ENCODE measurements around the gene TTLL8.
"Not testable (repeated sequence)": the region's sequence is repeated elsewhere in the genome, so short reads cannot be mapped to it uniquely, and the experiment has no call there.

The TTLL8 gene

DNA sequence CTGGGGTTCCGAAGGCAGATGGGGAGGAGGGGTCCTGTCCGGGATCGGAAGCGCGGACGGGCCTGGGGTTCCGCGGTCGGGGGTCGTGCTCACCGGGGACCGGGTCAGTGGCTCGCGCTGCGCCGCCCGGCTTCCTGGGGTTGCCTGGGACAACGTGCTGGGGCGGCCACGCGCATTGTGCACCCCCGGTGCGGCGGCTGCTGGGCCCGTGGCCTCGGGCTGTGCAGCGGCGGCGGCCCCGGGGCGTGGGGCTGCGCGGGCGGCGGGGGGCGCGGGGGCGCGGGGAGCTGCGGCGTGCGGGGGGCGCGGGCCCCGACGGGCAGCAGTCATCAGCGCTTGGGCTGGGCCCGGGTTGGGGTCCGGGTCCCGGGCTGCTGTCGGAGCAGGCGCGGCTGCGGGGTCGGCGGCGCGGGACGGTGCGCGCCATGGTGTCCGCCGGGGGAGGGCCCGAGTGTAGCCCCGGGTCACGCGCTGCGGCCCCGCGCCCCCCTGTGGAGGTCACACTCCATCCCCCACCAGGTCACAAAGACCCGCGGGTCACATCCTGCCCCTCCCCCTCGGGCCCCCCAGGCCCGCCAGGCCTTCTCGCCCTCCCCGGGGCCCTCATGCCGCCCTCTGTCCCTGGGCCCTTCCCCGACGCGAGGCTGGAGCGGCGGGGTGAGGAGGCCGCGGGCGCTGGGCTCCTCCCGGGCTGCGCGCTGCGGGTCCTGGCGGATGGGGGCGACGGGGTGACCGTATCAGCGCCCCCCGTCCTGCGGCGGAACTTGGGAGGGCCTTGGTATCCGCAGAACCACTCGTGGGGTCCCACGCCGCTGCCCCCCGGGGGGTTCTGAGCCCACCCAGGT is at the start of gene TTLL8:
Gene TTLL8 (minus strand): TSS at position 238 of the 845 bp plus-strand sequence.
- in situ Hi-C loops (cut with MboI; ENCODE audit: low sequenced_read_pairs) = no loop called here

DNA sequence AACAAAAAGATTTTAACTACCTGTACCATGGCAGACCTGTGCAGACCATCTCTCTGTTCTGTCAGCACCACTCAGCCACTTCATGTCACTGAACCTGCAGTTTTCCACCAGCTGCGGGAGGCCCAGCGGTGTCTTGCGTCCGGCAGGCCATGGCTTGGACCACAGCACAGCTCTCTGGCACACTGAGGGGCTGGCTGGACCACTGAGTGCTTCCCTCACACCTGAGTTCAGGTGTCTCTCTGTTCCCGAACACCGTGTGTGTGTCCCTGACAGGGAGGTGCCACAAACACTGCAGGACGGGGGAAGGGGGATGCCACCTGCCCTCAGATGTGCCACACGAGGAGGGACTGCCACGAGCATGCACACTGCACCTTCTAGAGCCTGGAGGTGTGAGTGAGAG is 49.4 kb upstream of the TTLL8 start:
- in situ Hi-C loops (cut with MboI; ENCODE audit: low sequenced_read_pairs) = no loop called here

DNA sequence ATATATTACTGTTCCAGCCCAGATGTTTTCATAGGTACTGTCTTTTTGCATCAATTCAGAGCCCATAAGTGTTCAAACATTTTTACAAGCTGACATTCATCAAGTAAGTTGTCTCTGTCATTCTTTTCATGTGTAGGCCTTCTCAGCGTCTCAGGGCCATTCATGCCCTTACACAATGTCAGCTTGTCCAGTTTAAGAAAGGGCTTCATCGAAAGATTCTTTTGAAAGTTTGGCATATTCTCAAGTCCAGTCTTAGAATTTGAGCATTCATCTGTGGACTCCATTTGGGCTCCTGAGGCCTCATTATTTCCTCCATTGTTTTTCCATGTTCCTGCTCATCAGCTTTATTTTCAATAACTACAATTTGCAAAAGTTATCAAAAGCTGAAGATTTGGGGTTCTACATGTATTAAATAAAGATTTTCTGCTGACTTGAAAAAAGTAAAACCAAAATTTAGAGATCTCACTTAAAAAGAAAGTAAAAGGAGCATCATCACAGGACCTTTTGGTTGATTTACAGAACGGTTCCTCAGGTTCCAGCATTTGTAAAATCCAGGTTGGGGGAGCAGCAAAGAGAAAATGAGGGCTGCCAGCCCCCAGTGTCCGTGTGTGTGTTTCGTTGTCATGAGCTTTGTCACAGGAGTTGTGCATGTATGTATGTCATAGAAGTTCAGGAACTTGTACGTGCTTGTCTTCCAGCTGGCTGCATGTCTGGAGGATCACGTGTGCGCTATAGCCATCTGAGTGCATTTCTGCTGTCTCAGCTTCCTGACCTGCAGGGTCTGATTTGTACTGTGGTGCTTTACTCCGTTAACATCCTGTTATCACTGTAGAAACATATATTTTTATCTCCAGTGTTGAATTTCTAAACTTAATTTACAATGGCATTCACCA is 47.4 kb upstream of the TTLL8 start:
- in situ Hi-C loops (cut with MboI; ENCODE audit: low sequenced_read_pairs) = no loop called here

DNA sequence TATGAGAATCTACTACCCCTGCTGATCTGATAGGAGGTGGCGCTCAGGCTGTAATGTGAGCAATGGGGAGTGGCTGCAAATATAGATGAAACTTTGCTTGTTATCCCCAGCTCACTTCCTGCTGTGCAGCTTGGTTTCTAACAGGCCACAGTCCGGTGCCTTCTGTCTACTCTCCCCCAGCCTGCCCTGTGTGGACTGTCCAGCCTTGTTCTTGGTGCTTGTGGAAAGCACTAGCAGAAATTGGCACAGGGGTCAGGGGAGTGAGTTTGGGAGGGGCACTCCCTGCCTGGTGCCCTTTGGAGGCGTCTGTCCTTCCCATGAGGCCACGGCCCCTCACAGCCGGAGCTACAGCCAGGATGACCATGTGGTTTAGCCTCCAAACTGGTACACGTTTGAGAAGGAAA is 46.0 kb upstream of the TTLL8 start:
- in situ Hi-C loops (cut with MboI; ENCODE audit: low sequenced_read_pairs) = no loop called here

DNA sequence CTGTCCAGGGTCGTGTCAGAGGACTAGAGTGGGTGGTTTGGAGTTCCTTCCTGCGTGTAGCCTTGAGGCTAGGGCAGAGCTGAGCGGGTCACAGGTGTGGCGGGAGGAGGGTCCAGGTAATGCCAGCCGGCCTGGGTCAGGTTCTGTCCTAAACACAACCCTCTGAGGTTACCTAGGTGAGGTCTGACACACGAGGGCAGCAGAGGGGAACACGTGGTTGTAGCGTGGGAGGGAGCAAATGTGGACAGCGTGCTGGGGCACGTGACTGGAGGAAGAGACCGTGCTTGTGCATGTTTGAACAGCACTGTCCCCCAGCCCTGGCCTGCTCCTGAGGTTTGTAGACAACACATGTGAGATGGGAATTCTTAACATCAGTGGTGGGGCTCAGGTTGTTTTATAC is 44.8 kb upstream of the TTLL8 start:
- in situ Hi-C loops (cut with MboI; ENCODE audit: low sequenced_read_pairs) = no loop called here

DNA sequence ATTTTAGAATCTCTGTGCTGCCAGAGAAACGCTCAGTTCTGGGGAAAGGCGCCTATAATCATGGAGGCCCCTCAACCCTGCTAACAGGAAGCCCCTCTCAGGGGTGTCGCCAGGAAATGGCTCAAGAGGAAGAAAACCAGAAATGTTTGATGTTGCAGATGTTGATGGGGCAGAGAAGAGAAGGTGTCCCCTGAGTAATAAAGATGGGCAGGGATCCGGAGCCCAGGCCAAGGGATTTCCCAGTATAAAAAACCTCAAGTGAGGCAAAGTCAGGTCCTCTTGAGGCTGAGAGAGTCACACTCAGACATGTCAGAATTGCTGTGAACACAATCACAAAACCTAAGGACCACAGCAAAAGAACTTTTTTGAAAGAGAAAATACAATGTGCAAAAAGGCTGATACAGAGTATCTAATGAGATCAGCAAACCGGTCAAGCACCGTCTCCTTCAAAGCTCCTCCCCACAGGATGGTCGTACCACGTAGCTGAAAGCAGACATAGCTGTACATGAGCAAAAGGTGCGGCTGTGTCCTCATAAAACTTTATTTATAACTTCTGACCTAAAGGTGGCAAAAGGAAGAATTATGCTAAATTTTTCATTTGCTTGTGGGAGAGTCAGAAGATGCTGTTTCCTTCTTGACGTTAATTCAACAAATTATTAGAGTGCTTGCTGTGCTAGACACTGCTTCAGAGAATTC is 43.9 kb upstream of the TTLL8 start:
- in situ Hi-C loops (cut with MboI; ENCODE audit: low sequenced_read_pairs) = no loop called here

DNA sequence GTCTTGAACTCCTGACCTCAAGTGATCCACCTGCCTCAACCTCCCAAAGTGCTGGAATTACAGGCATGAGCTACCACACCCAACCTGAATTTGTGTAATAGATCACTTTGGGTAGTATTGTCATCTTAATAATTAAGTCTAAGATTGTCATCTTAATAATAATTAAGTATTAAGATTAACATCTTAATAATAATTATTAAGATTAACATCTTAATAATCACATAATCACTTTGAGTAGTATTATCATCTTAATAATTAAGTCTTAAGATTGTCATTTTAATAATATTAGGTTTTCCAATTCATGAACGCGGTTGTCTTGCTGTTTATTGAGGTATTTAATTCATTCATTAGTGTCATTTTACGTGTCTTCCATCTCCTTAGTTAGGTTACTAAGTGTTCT is 40.0 kb upstream of the TTLL8 start:
- in situ Hi-C loops (cut with MboI; ENCODE audit: low sequenced_read_pairs) = no loop called here

DNA sequence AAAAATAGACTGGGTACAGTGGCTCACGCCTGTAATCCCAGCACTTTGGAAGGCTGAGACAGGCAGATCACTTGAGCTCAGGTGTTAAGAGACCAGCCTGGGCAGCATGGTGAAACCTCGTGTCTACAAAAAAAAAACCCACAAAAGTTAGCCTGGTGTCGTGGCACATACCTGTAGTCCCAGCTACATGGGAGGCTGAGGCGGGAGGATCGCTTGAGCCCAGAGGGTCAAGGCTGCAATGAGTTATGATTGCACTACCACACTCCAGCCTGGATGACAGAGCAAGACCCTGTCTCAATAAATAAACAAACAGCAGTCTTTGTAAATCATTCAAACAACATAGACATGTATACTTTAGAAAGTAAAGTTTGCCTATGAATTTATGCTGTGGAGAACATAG is 34.2 kb upstream of the TTLL8 start:
- in situ Hi-C loops (cut with MboI; ENCODE audit: low sequenced_read_pairs) = no loop called here

DNA sequence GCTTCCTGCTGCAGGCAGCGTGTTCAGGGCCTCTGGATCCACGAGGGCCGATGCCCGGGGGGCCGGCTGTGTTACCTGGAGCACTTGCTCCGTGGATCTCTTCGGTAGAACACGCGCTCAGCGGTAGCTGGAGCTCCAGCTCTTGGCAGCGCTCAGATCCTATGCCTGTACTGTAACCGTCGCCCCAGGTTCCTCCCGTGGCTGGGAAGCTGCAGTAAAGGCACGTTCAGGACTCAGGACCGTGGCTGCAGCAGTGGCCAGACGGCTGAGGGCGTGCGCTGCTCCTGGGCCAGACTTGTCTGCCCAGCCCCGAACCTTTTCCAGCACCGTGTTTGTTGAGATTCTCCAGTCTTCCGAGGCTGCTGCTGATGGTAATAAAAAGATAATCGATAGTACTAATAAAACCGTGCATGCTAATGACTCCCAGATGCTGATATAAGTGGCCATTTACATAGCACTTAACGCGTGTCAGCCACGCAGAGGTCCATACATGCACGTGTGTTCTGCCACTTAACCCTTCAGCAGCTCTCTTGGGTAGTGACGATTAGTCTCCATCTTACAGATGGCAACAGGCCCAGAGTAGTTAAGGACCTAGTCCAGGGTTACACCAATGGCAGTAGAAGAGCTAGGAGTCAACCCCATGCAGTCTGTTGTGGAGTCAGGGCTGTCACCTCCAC is 33.1 kb upstream of the TTLL8 start:
- in situ Hi-C loops (cut with MboI; ENCODE audit: low sequenced_read_pairs) = no loop called here

DNA sequence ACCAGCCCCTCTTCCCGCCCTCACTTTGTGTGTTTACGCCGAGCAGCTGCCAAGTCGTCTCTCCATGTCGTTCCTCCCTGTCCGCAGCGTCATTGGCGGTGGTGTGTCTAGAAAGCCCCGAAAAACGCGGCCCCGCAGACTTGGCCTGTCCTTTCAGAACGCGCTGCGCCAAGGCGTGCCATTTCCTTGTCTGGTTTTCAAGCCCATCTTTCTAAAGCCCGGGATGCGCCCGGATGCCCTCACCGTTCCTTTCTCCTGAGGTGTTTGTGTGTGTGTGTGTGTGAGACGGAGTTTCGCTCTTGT is 32.3 kb upstream of the TTLL8 start:
- in situ Hi-C loops (cut with MboI; ENCODE audit: low sequenced_read_pairs) = no loop called here

DNA sequence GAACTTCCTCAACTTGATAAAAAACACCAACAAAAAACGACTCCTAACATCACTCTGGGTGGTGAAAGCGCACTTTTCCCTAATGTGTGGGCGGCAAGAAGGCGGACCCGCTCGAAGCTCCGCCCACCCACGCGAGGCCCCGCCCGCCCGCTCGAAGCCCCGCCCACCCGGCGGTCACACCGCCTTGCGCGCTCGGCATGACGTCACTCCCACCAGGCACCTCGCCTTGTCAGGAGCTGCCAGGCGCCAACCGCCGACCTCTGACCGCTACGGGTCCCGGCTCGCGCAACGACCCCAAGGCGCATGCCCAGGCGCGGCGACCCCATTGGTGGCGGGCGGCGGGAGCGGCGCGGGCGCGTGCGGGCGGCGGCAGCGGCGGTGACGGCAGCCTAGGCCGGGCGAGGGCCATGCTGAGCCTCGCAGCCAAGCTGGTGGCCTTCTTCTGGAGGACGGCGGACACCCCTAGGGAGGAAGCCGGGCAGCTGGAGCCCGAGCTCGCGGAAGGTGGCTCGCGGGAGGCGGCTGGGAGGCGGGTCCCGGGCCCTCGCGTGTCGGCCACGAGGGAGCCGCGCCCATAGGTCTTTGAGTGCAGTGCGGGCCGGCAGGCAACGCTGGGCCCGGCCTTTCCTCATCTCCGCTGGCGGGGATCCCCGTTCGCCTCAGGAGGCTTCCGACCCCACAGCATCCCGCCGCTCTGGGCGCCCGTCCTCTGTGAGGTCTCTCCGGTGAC is 31.7 kb upstream of the TTLL8 start, which contains the start of gene MOV10L1:
Gene MOV10L1 (plus strand): TSS at position 325 of the 730 bp plus-strand sequence. CDS start 83 bp downstream, at position 408.
- in situ Hi-C loops (cut with MboI; ENCODE audit: low sequenced_read_pairs) = no loop called here

DNA sequence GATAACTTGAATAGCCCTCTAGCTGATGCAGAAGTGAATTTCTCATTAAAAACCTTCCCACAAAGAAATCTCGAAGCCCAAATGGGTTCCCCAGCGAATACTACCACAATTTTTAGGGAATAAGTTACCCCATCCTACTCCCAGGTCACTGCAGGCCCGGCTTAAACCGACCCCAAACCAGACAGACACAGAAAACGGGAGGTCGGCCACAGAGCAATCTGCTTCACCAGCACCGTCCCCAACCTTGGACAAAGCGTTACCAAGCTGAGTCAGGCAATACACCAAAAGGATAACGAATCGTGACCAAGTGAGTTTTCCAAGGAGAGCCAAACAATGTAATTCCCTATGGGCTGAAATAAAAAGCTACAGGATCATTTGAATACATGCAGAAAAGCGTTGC is 31.1 kb upstream of the TTLL8 start:
- in situ Hi-C loops (cut with MboI; ENCODE audit: low sequenced_read_pairs) = no loop called here

DNA sequence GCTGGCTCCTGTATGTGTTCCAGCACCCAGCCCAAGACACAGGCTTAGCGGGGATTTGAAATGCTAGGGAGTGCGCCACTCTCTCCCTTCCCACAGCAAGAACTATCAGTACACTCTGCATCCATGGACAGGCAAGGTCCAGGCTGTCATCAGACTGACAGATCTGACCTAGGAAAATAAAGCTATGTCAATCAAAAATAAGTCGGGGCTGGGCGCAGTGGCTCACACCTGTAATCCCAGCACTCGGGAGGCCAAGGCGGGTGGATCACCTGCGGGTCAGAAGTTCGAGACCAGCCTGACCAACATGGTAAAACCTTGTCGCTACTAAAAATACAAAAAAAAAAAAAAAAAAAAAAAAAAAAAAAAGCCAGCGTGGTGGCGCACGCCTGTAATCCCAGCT is 30.0 kb upstream of the TTLL8 start:
- in situ Hi-C loops (cut with MboI; ENCODE audit: low sequenced_read_pairs) = no loop called here

DNA sequence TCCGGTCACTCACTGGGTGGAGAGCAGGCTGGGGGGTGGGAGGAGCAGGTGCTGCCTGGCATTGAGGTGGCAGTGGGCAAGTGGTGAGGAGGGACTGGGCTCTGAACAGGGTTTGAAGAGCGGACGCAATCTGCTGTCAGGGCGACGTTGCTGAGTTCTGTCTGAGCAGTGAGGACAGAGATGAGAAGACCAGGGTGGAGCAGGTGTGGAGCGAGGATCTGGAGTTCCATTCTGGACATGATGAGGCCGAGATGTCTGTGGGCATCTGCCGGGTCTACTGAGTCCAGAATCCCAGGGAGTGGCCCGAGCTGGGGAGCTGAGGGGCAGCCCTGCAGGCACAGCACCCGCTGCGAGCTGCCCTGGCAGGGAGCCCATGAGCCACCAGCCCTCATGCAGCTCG is 29.5 kb upstream of the TTLL8 start:
- in situ Hi-C loops (cut with MboI; ENCODE audit: low sequenced_read_pairs) = no loop called here

DNA sequence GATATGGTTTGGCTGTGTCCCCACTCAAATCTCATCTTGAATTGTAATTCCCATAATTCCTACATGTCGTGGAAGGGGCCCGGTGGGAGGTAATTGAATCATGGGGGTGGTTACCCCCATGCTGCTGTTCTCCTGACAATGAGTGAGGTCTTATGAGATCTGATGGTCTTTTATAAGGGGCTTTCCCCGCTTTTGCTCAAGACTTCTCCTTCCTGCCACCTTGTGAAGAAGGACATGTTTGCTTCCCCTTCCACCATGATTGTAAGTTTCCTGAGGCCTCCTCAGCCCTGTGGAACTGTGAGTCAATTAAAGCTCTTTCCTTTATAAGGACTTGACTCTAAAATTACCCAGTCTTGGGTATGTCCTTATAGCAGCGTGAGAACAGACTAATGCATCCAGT is 28.9 kb upstream of the TTLL8 start:
- in situ Hi-C loops (cut with MboI; ENCODE audit: low sequenced_read_pairs) = not testable (repeated sequence)

DNA sequence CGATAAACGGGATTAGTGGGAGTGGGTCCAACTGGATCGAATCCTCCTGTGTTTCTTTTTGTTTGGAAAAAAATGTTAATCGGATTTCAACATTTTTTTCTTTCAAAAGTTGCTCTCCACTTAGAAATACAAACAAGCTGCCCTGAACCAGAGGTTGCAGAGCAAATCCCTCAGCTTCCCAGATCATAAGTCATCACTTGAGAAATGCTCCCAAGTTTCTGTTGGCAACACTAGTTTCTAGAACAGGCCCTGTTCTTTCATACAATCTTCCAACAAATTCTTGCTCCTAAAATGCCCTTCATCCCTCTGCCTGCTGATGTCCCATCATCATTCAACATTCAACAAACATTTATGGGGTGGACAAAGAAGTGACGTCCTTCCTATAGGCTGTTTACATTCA is 28.4 kb upstream of the TTLL8 start:
- in situ Hi-C loops (cut with MboI; ENCODE audit: low sequenced_read_pairs) = no loop called here

DNA sequence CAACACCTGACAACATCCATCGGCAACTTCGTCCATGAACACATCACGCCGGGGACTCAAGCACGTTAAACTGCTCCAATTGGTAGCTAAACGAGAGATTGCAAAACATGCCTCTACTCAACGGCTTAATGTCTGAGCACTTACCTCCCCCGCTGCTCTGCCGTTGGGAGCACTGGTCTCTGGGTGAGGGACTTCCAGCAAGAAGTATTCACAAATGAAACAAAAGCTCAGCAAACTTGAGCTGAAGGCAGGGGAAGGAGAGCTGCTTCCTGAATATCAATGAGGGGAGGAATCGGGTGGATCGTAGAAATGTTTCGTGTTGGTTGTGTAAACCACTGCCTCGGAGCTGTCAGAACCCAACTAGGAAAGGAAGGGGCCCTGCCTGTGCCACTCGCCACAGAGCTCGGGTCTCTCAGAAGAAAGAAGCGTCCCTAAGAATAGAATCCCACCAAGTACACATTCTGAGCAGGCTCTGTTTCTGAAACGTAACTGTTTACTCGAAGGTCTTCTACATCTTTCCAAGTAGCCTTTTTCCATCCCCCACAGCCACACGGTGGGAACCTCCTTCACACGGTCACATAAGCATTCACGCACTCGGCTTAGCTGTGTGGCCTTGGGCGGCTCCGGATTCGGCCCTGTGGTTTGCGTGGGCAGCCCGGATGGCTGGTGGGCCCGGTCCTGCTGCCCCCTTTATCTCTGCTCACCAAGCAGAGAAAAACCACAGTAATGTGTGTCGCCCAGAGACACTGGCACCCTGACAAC is 27.3 kb upstream of the TTLL8 start, which contains the start of gene MLC1:
Gene MLC1 (minus strand): TSS at position 216 of the 762 bp plus-strand sequence. CDS start 524 bp downstream, outside the sequence.
- in situ Hi-C loops (cut with MboI; ENCODE audit: low sequenced_read_pairs) = no loop called here

DNA sequence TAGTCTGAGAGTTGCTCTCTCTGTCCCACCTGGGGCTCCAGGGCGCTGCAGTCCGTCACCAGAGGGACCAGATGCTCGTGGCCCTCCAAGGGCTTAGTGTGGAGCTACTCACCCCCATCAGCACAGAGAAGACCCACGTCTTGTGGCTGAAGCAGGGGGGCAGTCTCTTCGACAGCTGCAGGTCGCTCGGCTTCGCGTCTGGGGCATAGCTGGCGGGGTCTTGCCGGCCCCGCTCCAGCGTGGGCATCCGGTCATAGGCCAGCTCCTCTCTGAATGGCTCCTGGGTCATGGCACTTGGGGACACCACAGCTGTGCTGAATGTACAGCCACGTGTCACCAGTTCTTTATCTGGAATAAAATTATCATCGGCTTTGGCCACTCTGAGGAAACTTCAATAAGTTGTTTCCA is 26.5 kb upstream of the TTLL8 start:
- in situ Hi-C loops (cut with MboI; ENCODE audit: low sequenced_read_pairs) = no loop called here

DNA sequence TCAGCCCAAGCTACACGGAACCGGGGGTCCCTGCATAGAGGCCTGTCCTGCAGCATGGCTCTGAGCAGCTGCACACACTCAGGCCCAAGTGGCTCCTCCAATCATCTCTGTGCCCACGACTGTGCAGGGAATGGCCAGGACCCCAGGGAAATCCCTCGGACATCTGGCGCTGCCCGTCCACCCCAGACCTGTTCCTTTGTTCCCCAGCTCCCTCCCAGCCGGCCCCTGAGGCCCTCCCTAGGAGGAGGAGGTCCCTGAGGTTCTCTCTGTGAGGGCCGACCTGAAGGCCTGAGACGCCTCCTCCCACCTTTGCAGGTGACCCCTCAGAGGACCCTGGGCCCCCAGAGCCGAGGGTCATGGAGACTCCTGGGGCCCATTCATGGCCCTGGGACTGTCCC is 26.0 kb upstream of the TTLL8 start:
- in situ Hi-C loops (cut with MboI; ENCODE audit: low sequenced_read_pairs) = no loop called here

All from HL-60/S4 treated with retinoic acid at 250 ng/mL for 4 days and 3 days (cell line).